HEK293 (cell line): ENCODE data around the gene HMGN1.

Experiments used
- BCL11B ChIP-seq: fragments of 450-650 bp; formaldehyde crosslinking; IDR thresholded peaks from 2 replicates; pipeline ENCODE4 v1.5.1; 2016; ENCODE audit warnings: low read depth, missing biosample characterization, missing genetic modification characterization
- GLI2 ChIP-seq: fragments of 450-650 bp; formaldehyde crosslinking; IDR thresholded peaks from 2 replicates; pipeline ENCODE4; 2017; ENCODE audit warnings: missing biosample characterization, missing genetic modification characterization, low read depth, borderline replicate concordance
- KLF9 ChIP-seq: fragments of 450-650 bp; formaldehyde crosslinking; IDR thresholded peaks from 2 replicates; pipeline ENCODE4 v1.5.1; 2016; ENCODE audit warnings: missing biosample characterization, missing genetic modification characterization, low read depth
- PRDM2 ChIP-seq: fragments of 450-650 bp; formaldehyde crosslinking; IDR thresholded peaks from 2 replicates; pipeline ENCODE4 v1.5.1; 2016; ENCODE audit warnings: missing biosample characterization, missing genetic modification characterization, borderline replicate concordance
- SP2 ChIP-seq: fragments of 450-650 bp; formaldehyde crosslinking; IDR thresholded peaks from 2 replicates; pipeline ENCODE4 v1.5.1; 2016; ENCODE audit warnings: missing biosample characterization, missing genetic modification characterization
- ZBTB1 ChIP-seq: fragments of 450-650 bp; formaldehyde crosslinking; IDR thresholded peaks from 2 replicates; pipeline ENCODE4 v1.5.1; 2016; ENCODE audit warnings: missing biosample characterization, missing genetic modification characterization
- ZBTB8A ChIP-seq: fragments of 450-650 bp; formaldehyde crosslinking; IDR thresholded peaks from 2 replicates; pipeline ENCODE4 v1.5.1; 2016; ENCODE audit warnings: missing biosample characterization, missing genetic modification characterization
- ZFHX2 ChIP-seq: fragments of 450-650 bp; formaldehyde crosslinking; conservative IDR thresholded peaks from 2 replicates; pipeline ENCODE4 v1.5.1; 2016; ENCODE audit warnings: missing biosample characterization, missing genetic modification characterization
- ZFP3 ChIP-seq: fragments of 450-650 bp; formaldehyde crosslinking; IDR thresholded peaks from 2 replicates; pipeline ENCODE4 v1.5.1; 2016; ENCODE audit warnings: low read depth, missing biosample characterization, missing genetic modification characterization
- ZNF138 ChIP-seq: fragments of 450-650 bp; formaldehyde crosslinking; IDR thresholded peaks from 2 replicates; pipeline ENCODE4 v1.5.1; 2016; ENCODE audit warnings: missing biosample characterization, missing genetic modification characterization, borderline replicate concordance
- ZNF184 ChIP-seq: fragments of 450-650 bp; IDR thresholded peaks from 2 replicates; pipeline ENCODE4 v1.5.1; 2018; ENCODE audit warnings: missing biosample characterization, mild to moderate bottlenecking, missing genetic modification characterization
- ZNF354C ChIP-seq: fragments of 450-650 bp; formaldehyde crosslinking; IDR thresholded peaks from 2 replicates; pipeline ENCODE4 v1.5.1; 2016; ENCODE audit warnings: missing biosample characterization, missing genetic modification characterization, low read depth, borderline replicate concordance
- ZNF433 ChIP-seq: fragments of 450-650 bp; formaldehyde crosslinking; IDR thresholded peaks from 2 replicates; pipeline ENCODE4 v1.5.1; 2016; ENCODE audit warnings: missing biosample characterization, missing genetic modification characterization, low read depth
- ZNF473 ChIP-seq: fragments of 450-650 bp; formaldehyde crosslinking; IDR thresholded peaks from 2 replicates; pipeline ENCODE4 v1.5.1; 2017; ENCODE audit warnings: missing biosample characterization, missing genetic modification characterization
- ZNF530 ChIP-seq: fragments of 450-650 bp; formaldehyde crosslinking; IDR thresholded peaks from 2 replicates; pipeline ENCODE4 v1.5.1; 2016; ENCODE audit warnings: low read depth, missing biosample characterization, missing genetic modification characterization
- ZNF660 ChIP-seq: fragments of 450-650 bp; IDR thresholded peaks from 2 replicates; pipeline ENCODE4 v1.5.1; 2018; ENCODE audit warnings: missing biosample characterization, mild to moderate bottlenecking, missing genetic modification characterization
- ZNF664 ChIP-seq: fragments of 450-650 bp; formaldehyde crosslinking; IDR thresholded peaks from 2 replicates; pipeline ENCODE4 v1.5.1; 2016; ENCODE audit warnings: missing biosample characterization, missing genetic modification characterization
- ZNF707 ChIP-seq: fragments of 450-650 bp; formaldehyde crosslinking; IDR thresholded peaks from 2 replicates; pipeline ENCODE4 v1.5.1; 2016; ENCODE audit warnings: missing biosample characterization, missing genetic modification characterization
- ZNF843 ChIP-seq: fragments of 450-650 bp; formaldehyde crosslinking; IDR thresholded peaks from 2 replicates; pipeline ENCODE4 v1.5.1; 2016; ENCODE audit warnings: missing biosample characterization, missing genetic modification characterization
- TF ChIP-seq, protein P1 (sequence below): fragments of 450-650 bp; formaldehyde crosslinking; IDR thresholded peaks from 2 replicates; pipeline ENCODE4 v1.5.1; 2016; ENCODE audit warnings: missing biosample characterization, missing genetic modification characterization
- TF ChIP-seq, protein P2 (sequence below): fragments of 450-650 bp; formaldehyde crosslinking; IDR thresholded peaks from 2 replicates; pipeline ENCODE4 v1.5.1; 2016; ENCODE audit warnings: missing biosample characterization, missing genetic modification characterization
- TF ChIP-seq, protein P3 (sequence below): fragments of 450-650 bp; formaldehyde crosslinking; IDR thresholded peaks from 2 replicates; pipeline ENCODE4 v1.5.1; 2017; ENCODE audit warnings: missing biosample characterization, missing genetic modification characterization
- TF ChIP-seq, protein P4 (sequence below): fragments of 450-650 bp; formaldehyde crosslinking; IDR thresholded peaks from 2 replicates; pipeline ENCODE4 v1.5.0; 2017; ENCODE audit warnings: missing biosample characterization, missing genetic modification characterization, borderline replicate concordance
- TF ChIP-seq, protein P5 (sequence below): fragments of 450-650 bp; formaldehyde crosslinking; IDR thresholded peaks from 2 replicates; pipeline ENCODE4; 2016; ENCODE audit warnings: missing biosample characterization, missing genetic modification characterization

The HMGN1 gene

DNA sequence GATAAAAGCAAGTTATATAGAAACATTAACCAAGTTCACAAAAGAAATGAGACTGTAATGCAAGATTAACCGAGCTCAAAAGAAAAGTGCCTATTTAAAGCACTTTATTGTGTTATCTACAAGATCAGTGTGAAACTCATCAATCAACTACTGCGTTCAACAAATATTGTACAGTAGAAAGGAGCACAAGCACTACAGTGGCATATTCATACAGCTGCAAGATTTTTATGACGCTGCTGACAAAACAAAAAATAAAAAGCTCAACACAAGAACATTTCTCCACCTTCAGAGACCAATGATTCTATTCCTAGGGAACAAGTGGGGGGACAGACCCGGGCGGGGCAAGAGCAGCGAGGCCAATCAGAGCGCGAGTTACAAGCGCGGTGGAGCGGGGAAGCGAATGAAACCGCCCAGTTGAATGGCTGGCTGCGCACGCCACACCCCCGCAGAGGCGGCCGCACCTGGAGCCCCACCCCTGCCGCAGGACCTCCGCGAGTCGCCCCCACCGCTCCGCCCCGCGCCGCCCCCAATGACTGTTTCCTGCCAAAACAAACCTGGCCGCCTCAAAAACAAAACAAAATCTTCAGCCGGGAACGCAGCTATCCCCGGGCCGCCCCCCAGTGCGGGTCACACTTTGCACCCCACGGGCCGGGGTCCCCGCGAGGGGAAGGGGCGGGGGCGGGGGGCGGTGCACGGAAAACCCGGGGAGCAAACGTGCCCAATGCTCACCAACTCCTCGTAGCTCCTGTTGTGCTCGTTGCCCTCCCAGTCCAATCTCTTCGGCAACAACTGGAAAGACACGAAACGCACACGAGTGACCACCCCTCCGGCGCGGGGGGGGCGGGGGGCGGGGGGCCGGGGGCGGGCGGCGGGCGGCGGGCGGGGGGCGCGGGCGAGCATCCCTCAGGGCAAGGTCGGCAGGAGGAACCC lies 36.5 kb downstream of the HMGN1 start (continued):
- TF ChIP-seq, protein P1, sequence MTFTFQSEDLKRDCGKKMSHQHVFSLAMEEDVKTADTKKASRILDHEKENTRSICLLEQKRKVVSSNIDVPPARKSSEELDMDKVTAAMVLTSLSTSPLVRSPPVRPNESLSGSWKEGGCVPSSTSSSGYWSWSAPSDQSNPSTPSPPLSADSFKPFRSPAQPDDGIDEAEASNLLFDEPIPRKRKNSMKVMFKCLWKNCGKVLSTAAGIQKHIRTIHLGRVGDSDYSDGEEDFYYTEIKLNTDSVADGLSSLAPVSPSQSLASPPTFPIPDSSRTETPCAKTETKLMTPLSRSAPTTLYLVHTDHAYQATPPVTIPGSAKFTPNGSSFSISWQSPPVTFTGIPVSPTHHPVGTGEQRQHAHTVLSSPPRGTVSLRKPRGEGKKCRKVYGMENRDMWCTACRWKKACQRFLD (tag by site-specific recombination): no peak
- TF ChIP-seq ZNF354C (no peak), ZNF433 (no peak), ZNF184 (tag by site-specific recombination) (no peak), ZNF530 (tag by site-specific recombination) (no peak), ZNF664 (no peak), GLI2 (tag by site-specific recombination) (no peak), ZNF138 (tag by site-specific recombination) (no peak), ZBTB1 (tag by site-specific recombination) (no peak), ZNF843 (tag by site-specific recombination) (no peak), ZBTB8A (tag by site-specific recombination) (peak; percentile 28; the same call in 1 of the 2 replicates), ZNF473 (no peak), ZFHX2 (tag by site-specific recombination) (peak; percentile 87), KLF9 (tag by site-specific recombination) (peak; percentile 92), PRDM2 (tag by site-specific recombination) (no peak), ZNF707 (no peak), ZNF660 (tag by site-specific recombination) (no peak), ZFP3 (tag by site-specific recombination) (no peak), SP2 (tag by site-specific recombination) (peak; percentile 98), BCL11B (tag by site-specific recombination) (no peak)
- TF ChIP-seq, protein P2, sequence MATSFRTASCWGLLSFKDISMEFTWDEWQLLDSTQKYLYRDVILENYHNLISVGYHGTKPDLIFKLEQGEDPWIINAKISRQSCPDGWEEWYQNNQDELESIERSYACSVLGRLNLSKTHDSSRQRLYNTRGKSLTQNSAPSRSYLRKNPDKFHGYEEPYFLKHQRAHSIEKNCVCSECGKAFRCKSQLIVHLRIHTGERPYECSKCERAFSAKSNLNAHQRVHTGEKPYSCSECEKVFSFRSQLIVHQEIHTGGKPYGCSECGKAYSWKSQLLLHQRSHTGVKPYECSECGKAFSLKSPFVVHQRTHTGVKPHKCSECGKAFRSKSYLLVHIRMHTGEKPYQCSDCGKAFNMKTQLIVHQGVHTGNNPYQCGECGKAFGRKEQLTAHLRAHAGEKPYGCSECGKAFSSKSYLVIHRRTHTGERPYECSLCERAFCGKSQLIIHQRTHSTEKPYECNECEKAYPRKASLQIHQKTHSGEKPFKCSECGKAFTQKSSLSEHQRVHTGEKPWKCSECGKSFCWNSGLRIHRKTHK (tag by site-specific recombination): no peak
- TF ChIP-seq, protein P3, sequence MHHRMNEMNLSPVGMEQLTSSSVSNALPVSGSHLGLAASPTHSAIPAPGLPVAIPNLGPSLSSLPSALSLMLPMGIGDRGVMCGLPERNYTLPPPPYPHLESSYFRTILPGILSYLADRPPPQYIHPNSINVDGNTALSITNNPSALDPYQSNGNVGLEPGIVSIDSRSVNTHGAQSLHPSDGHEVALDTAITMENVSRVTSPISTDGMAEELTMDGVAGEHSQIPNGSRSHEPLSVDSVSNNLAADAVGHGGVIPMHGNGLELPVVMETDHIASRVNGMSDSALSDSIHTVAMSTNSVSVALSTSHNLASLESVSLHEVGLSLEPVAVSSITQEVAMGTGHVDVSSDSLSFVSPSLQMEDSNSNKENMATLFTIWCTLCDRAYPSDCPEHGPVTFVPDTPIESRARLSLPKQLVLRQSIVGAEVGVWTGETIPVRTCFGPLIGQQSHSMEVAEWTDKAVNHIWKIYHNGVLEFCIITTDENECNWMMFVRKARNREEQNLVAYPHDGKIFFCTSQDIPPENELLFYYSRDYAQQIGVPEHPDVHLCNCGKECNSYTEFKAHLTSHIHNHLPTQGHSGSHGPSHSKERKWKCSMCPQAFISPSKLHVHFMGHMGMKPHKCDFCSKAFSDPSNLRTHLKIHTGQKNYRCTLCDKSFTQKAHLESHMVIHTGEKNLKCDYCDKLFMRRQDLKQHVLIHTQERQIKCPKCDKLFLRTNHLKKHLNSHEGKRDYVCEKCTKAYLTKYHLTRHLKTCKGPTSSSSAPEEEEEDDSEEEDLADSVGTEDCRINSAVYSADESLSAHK (tag by site-specific recombination): no peak; the same call in 1 of the 2 replicates
- TF ChIP-seq, protein P4, sequence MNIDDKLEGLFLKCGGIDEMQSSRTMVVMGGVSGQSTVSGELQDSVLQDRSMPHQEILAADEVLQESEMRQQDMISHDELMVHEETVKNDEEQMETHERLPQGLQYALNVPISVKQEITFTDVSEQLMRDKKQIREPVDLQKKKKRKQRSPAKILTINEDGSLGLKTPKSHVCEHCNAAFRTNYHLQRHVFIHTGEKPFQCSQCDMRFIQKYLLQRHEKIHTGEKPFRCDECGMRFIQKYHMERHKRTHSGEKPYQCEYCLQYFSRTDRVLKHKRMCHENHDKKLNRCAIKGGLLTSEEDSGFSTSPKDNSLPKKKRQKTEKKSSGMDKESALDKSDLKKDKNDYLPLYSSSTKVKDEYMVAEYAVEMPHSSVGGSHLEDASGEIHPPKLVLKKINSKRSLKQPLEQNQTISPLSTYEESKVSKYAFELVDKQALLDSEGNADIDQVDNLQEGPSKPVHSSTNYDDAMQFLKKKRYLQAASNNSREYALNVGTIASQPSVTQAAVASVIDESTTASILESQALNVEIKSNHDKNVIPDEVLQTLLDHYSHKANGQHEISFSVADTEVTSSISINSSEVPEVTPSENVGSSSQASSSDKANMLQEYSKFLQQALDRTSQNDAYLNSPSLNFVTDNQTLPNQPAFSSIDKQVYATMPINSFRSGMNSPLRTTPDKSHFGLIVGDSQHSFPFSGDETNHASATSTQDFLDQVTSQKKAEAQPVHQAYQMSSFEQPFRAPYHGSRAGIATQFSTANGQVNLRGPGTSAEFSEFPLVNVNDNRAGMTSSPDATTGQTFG (tag by site-specific recombination): no peak
- TF ChIP-seq, protein P5, sequence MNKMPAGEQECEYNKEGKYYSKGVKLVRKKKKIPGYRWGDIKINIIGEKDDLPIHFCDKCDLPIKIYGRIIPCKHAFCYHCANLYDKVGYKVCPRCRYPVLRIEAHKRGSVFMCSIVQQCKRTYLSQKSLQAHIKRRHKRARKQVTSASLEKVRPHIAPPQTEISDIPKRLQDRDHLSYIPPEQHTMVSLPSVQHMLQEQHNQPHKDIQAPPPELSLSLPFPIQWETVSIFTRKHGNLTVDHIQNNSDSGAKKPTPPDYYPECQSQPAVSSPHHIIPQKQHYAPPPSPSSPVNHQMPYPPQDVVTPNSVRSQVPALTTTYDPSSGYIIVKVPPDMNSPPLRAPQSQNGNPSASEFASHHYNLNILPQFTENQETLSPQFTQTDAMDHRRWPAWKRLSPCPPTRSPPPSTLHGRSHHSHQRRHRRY (tag by site-specific recombination): no peak
